Hypothalamus (tissue), 51 donors: ENCODE results near the gene TEAD1.
"Not testable (repeated sequence)": the region's sequence is repeated elsewhere in the genome, so short reads cannot be mapped to it uniquely, and the experiment has no call there.

Experiments used
- DNase-seq, 51 donors: peaks; one replicate each; lab custom pipeline; 2025; lab: John Stamatoyannopoulos, UW

The TEAD1 gene

DNA sequence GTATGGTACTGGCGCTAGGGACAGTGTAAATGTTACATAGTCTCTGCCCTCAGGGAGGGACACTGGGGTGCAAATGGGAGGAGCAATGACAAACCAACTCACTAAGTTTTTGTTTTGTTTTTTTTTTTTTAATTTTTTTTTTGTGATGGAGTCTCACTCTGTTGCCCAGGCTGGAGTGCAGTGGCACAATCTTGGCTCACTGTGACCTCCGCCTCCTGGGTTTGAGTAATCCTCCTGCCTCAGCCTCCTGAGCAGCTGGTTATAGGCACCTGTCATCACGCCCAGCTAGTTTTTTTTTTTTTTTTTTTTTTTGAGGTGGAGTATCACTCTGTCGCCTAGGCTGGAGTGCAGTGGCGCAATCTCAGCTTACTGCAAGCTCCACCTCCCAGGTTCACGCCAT is 83.9 kb downstream of the TEAD1 start:
- not testable (repeated sequence) for DNase-seq

DNA sequence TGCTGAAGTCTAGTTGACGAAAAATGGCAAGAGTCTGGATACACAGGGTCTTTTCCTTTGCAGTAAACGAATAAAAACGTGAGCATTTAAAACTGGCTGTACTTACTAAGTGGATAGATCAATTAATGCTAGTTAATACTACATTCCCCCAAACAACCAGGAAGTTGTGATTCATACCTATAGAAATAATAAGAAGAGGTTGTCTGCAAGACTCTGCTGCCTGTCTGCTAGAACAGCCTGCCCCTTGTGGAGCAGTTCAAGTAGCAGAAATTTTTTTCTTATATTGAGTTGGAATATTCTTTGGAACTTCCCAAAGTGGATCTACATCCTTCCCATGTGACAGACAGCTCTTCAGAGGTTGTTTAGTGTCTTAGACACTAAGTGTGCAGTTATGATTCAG is 86.8 kb downstream of the TEAD1 start:
- DNase-seq = no peak

GRCh38 chr11:12762278-12762677 is 88.1 kb downstream of the TEAD1 start:
- no peak for DNase-seq

DNA sequence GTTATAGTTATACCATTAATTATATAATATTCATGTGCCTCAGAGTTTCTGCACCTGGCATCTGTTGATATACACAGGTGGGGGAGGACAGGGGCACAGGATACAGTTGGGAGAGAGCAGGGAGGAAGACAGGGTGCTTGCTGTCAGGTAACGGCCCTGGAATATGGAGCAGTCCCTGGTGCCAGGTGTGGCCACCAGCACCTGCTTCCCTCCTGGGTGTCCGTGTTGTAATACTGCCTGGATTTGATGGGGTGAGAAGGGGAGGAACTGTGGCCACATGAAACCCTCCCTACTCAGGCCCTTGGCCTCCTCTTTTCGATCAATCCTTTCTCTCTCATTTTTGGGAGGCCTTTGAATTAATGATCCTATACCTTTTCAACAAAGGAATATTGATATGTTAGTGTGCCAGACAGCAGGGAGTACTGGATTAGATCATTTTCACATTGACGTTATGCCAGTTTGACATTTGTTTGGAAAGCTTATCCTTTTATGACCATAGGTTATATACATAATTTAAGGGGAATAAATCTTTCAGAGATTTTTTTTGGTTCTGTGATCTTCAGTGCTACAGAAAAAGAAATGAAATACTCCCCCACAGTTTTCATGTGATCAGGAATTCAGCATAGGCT is 88.6 kb downstream of the TEAD1 start:
- DNase-seq = no peak

DNA sequence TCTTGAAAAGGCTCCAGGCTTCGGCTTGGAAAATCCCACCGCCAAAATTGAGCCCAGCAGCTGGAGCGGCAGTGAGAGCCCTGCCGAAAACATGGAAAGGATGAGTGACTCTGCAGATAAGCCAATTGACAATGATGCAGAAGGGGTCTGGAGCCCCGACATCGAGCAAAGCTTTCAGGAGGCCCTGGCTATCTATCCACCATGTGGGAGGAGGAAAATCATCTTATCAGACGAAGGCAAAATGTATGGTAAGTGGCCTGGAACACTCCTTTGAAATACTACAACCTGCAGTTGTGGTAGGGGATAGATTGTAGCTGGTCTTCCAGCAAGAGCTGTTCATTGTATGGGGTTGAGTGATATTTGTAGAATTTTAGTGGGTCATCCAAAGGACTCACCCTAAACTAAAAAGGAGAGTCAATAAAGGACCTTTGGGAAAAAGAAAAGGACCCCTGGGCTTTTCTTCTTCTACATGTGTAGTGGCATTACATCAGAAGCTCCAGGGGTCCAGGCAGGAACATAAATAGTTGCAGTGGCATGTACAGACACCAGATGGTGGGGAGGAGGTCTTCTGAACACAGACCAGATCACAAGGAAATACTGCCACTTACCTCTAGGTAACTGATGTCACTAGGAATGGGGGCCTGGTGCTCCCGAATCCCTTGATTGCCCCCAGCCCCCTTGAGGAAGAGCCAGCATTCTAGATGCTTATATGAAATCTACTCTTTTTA is 90.1 kb downstream of the TEAD1 start:
- no peak for DNase-seq

GRCh38 chr11:12765428-12765827 is 91.2 kb downstream of the TEAD1 start:
- peak in 7 of 51 donors; percentile 3 to 34 (median 10) for DNase-seq

DNA sequence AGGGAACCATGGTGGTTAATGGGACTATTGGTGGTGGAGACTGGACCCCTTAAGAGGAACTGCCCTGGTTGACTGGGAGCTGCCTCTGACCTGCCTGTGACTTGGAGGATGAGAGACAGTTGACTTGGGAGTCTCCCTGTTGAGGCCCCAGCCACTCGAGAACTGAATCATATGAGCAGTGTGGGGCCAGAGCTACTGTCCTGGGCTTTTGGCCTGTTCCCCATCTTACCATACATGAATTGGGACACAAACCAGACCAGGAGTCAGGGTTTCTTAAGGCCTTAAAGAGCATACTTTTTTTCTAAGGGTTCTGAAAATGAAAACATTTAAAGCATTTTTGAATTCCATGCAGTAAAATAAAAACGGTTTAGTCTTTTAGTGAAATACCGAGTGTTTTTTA is 92.8 kb downstream of the TEAD1 start:
- DNase-seq = no peak

DNA sequence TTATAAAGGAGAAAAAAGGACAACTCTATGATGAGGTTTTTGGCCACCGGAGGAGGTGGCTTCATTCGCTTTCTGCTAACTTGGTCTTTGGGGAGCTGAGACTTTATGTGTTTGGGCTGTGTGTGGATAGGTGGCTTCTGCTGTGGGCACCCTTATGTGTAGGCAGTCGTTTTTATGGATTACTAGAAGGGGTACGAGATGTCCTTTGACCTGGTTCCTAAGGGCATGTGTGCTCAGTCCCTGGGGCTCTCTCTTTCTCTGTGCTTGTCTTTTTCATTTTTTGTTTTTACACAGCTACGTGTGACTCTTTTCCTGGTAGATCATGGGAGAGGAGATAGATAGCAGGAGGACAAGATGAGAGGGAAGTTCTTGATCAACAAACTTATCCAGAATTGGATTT is 93.4 kb downstream of the TEAD1 start:
- DNase-seq = no peak

DNA sequence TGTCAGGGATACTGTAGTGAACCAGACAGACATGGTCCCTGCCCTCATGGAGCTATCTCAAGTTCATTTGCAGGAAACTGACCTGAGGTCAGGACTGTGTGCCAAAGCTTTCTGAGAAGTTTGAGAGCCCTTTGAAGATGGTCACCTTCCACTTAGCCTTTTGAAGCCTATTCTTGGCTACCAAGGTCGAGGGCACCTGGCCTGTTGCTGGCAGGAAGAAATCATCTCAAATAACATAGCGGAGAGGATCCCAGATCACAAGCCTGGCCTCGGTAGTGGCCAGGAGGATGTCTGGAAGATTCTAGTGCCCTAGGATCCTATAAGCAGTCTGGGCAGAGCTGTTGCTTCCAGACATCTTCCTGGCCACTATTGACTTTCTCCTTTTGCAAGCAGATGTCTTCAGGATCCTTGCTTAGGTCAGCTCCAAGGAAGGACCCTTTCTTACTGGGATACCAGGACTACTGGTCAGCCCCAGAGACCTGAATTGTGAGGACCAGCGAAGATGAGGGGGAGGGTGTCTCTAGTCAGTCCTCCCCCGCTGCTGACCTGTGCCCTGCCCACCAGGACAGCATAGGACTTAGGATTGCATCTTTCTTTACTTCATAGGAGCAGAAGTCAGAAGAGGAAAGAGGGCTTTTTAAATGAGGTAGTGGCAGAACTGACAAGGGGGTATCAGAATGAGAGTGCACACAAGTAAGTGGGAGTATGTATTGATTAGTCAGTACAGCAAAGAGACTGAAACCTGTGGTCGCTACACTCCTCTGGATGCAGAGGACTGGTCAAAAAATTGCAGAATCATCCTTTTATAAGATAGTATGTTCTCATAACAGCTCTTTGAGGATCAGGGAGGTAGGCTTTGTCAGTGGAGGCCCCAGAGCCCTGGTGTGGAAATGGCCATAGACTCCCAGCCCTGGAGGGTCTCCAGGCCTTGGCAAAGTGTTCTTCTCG is 94.8 kb downstream of the TEAD1 start:
- no peak for DNase-seq

GRCh38 chr11:12769834-12770345 is 95.7 kb downstream of the TEAD1 start:
- DNase-seq = peak in 1 of 51 donors; percentile 5

- DNase-seq = no peak
Measured at GRCh38 chr11:12770435-12770834, 96.2 kb downstream of the TEAD1 start.

DNA sequence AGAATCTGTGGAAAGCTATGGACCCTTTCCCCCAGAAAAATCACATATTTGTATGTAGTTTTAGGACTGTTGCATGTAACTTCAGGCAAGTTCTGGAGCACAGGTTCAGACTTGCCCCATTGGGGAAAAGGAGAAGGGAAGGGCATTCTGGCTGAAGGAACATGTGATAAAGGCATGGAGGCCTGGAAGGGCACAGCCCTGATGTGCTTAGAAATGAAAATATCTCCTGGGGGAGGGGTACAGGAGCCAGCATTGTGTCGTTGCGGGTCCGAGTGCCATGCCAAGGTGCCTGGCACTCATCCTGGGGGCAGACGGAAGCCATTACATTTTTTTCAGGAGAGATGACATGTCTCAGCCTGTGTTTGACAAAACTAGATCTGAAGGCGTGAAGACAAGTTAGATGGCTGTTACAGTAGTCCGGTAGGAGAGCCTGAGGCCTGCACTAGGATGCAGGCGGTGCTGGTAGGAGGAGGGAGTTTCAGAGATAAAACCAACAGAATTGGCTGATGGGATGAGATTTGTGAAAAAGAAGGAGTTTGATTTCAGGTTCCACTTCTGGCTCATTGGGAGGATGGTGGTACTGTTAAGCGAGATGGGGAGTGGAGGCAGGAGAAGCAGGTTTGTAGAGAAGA is 96.9 kb downstream of the TEAD1 start:
- DNase-seq = no peak

DNA sequence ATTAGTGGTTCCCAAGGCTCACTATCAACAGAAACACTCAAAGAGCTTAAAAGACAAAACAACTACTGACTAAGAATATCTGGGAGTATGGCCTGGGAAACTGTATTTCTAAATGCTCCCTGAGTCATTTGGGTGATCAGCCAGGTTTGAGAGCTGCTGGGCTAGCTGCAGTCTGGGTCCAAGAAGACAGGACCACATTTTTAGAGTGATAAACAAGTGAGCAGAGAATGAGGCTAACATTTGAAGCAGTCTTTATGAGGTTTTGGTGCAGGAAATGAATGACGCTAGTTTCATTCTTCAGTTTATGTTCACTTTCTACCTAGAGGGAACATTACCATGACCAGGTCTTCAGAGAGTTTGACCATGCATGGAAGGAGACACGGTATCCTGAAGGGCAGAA is 97.7 kb downstream of the TEAD1 start:
- no peak for DNase-seq

GRCh38 chr11:12772324-12772723 is 98.1 kb downstream of the TEAD1 start:
- DNase-seq = no peak

DNA sequence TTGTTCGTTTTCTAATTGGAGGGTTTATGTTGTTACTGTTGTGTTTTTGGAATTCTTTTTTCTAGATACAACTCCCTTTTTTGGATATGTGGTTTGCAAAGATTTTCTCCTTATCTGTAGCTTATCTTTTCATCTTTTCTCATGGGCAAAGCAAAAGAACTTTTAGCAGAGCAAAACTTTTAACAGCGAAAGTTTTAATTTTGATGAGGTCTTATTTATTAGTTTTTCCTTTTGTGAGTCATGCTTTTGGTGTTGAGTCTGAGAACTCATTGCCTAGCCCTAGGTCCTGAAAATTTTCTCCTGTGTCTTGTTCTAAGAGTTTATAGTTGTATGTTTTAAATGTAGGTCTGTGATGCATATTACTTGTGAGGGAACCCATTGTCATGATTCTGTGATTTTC is 99.4 kb downstream of the TEAD1 start:
- no peak for DNase-seq

DNA sequence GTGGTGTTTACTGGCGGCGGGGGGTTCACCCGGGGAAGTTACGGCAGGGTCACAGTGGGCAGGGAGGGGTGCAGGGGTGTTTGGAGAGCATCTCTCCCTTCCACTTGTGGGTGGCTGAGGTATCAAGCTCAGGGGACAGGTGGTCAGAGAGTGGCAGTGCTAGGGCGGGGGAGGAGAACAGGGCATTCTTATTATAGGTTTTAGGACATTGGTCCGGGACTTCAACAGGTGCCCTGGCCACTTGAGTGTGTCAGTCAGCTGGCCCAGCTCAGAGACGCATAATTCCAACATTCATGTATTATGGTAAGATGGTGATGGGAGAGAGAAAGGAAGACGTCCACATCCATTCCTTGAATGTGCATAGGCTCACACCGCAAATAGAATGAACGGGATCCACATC is 101.7 kb downstream of the TEAD1 start:
- no peak for DNase-seq

DNA sequence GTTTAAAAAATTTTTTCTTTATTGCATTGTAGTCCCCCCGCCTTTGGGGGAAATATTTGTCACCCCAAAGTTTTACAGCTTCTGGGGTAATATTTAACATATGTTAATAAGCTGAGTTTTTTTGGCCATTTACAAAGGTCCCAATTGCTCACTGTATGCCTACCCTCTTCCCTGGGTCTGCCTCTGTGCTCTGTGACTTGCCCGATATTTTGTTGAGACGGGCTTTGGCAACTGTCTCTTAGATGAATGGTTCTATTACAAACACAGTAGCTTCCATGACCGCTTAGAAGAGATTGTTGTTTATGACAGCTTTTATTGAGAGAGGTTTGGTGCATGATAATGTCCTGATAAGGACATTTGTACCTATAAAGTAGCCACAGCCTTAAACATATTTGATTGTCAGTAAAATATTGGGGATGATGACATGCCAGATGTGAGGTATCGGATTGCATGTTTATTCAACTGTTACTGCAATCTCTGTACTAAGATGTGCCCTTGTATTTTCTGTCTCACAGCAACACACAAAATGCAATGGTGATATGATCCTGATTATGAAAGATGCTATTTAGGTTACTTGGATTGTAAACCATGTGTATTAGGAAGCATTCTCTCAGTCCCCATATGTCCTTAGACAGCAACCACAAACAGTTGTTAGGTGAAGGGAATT is 103.1 kb downstream of the TEAD1 start:
- DNase-seq = no peak

GRCh38 chr11:12778240-12778905 is 104.2 kb downstream of the TEAD1 start:
- no peak for DNase-seq

DNA sequence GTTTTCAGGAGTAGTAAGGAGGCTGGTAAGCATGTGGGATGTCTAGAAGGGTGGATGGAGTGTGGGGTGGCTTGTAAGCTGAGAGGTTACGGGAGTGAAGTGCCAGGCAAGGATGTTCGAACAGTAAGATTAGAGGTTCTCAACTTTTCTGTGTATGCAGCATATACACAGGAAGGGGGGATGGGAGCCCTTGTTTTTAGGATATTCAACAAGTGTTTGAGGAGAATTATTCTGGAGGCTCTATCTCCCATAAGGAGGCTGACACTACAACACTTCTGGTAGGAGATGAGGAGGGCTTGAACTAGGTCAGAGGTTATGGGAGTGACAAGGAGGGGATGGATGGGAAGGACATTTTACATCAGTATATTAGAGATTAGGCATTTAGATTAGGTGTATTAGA is 109.5 kb downstream of the TEAD1 start:
- DNase-seq = no peak

- DNase-seq = no peak
Measured at GRCh38 chr11:12784445-12784844, 110.2 kb downstream of the TEAD1 start.
